ENCODE results near the gene PGA5. TPM values are rescaled to one million over a fixed set of nuclear protein-coding genes. Genes with fewer than 3 reads are reported as not detected.

PGA5 gene
- total and polyA plus RNA-seq, 2 experiments from 2014 or later, result 0.45 to 0.52 TPM

DNA sequence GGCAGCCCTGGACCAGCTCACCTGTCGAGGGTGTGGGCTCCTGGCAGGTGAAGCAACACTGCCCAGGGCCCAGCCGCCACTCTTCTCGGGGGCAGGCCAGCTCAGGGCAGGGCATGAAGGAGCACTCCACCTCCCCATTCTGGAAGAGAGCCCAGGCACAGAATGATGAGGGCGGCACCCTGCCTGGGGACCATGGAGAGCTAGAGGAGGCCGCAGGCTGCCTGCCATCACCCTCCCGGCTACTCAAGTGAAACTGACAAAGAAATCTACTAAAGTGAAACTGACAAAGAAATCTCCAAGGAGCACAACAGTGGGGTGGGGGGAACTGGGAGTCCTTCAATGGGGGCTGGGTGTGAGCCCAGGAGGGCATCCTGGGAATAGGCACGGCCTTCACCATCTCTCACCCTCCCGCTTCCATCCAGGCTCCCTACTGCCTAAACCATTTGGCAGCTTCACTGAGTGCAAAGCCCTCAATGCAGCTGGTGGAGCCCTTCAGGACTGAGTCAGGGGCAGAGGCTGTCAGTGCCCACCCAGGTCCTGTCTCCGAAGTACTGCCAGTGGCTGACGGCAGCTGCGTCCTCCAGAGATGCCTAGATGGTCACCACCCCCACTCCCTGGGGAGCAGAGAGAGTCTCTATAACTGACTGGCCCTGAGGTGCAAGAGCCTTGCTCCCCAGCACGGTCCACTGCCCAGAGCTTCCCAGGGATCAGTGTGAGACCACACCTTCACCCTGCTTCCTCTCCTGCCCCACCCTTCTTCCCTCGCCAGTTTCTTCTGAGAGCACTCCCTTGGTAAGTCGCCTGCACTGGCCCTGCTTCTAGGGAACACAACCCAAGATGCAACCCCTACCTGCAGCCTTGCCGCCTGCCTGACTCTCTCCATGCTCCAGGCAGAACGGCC is 32.5 kb downstream of the PGA5 start (continued):
- TF ChIP-seq, protein P1, sequence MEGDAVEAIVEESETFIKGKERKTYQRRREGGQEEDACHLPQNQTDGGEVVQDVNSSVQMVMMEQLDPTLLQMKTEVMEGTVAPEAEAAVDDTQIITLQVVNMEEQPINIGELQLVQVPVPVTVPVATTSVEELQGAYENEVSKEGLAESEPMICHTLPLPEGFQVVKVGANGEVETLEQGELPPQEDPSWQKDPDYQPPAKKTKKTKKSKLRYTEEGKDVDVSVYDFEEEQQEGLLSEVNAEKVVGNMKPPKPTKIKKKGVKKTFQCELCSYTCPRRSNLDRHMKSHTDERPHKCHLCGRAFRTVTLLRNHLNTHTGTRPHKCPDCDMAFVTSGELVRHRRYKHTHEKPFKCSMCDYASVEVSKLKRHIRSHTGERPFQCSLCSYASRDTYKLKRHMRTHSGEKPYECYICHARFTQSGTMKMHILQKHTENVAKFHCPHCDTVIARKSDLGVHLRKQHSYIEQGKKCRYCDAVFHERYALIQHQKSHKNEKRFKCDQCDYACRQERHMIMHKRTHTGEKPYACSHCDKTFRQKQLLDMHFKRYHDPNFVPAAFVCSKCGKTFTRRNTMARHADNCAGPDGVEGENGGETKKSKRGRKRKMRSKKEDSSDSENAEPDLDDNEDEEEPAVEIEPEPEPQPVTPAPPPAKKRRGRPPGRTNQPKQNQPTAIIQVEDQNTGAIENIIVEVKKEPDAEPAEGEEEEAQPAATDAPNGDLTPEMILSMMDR (conservative IDR thresholded peaks at IDR 0.05; ENCODE audit: low read depth in 2 of 2), result no peak
- TF ChIP-seq EZH2 (IDR thresholded peaks at IDR 0.05; ENCODE audit: low read depth, unreplicated experiment) (no peak), POLR2AphosphoS5 (IDR thresholded peaks at IDR 0.05; ENCODE audit: low read depth) (no peak), ZNF114 (CRISPR knock-in tag; IDR thresholded peaks at IDR 0.05) (no peak), NANOG (IDR thresholded peaks at IDR 0.05; ENCODE audit: borderline replicate concordance) (no peak), ZNF331 (CRISPR knock-in tag; IDR thresholded peaks at IDR 0.05; ENCODE audit: low read depth) (no peak), EZH2phosphoT487 (IDR thresholded peaks at IDR 0.05; ENCODE audit: unreplicated experiment) (no peak), CREB1 (CRISPR knock-in tag; IDR thresholded peaks at IDR 0.05; ENCODE audit: low read depth) (no peak)
- TF ChIP-seq, protein P2, sequence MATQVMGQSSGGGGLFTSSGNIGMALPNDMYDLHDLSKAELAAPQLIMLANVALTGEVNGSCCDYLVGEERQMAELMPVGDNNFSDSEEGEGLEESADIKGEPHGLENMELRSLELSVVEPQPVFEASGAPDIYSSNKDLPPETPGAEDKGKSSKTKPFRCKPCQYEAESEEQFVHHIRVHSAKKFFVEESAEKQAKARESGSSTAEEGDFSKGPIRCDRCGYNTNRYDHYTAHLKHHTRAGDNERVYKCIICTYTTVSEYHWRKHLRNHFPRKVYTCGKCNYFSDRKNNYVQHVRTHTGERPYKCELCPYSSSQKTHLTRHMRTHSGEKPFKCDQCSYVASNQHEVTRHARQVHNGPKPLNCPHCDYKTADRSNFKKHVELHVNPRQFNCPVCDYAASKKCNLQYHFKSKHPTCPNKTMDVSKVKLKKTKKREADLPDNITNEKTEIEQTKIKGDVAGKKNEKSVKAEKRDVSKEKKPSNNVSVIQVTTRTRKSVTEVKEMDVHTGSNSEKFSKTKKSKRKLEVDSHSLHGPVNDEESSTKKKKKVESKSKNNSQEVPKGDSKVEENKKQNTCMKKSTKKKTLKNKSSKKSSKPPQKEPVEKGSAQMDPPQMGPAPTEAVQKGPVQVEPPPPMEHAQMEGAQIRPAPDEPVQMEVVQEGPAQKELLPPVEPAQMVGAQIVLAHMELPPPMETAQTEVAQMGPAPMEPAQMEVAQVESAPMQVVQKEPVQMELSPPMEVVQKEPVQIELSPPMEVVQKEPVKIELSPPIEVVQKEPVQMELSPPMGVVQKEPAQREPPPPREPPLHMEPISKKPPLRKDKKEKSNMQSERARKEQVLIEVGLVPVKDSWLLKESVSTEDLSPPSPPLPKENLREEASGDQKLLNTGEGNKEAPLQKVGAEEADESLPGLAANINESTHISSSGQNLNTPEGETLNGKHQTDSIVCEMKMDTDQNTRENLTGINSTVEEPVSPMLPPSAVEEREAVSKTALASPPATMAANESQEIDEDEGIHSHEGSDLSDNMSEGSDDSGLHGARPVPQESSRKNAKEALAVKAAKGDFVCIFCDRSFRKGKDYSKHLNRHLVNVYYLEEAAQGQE (IDR thresholded peaks at IDR 0.05; ENCODE audit: unreplicated experiment), result no peak
- TF ChIP-seq, protein P3, sequence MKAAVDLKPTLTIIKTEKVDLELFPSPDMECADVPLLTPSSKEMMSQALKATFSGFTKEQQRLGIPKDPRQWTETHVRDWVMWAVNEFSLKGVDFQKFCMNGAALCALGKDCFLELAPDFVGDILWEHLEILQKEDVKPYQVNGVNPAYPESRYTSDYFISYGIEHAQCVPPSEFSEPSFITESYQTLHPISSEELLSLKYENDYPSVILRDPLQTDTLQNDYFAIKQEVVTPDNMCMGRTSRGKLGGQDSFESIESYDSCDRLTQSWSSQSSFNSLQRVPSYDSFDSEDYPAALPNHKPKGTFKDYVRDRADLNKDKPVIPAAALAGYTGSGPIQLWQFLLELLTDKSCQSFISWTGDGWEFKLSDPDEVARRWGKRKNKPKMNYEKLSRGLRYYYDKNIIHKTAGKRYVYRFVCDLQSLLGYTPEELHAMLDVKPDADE (IDR thresholded peaks at IDR 0.05), result no peak

DNA sequence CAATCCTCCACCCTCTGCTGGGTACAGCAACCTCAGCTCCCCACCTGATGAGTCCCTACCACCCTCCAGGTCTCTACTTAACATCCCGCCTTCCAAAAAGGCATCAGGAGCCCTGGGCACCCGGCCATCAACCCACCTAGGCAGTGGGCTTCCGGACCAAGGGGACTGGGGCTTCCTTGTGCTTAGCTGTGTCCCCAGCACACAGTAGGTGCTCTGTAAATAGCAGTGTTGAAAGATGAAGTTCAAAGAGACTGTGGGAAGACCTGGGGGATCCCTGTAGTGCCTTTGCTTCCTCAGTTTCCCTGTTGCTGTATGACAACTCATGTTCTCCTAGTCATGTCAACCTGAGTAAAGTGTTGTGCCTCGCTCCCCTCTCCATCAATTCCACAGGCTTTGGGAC is 33.1 kb downstream of the PGA5 start:
- H2AFZ ChIP-seq, result no peak overlapping the region
- Mint-ChIP-seq H3K36me3 (ENCODE audit: low read depth) (peaks cover 19% of the 10 kb centered on the region; the same call in 2 of the 3 replicates), H3K4me1 (peaks cover 8% of the 10 kb centered on the region), H3K4me3 (no peak overlapping the region), H3K27ac (no peak overlapping the region), H3K27me3 (ENCODE audit: insufficient read depth, low read depth, poor library complexity) (peaks cover 5% of the 10 kb centered on the region), H3K9me3 (no peaks in the 10 kb centered on the region)
- no peaks in the 10 kb centered on the region for H3K79me2 ChIP-seq (replicated peaks; ENCODE audit: insufficient read depth)
- no peaks in the 10 kb centered on the region for H3F3A ChIP-seq (replicated peaks; ENCODE audit: low read depth)
- H3K36me3 ChIP-seq (ENCODE audit: insufficient read depth), result peaks cover 5% of the 10 kb centered on the region; the same call in 1 of the 2 replicates
- ATAC-seq (no peak), DNase-seq (ENCODE audit: low spot score) (no peak)
- no peaks in the 10 kb centered on the region for H3K27me3 ChIP-seq (ENCODE audit: insufficient read depth)
- no peaks in the 10 kb centered on the region for H3K9me2 ChIP-seq (ENCODE audit: insufficient read depth)
- H3K4me2 ChIP-seq, result no peak overlapping the region
- H3K27ac ChIP-seq (ENCODE audit: low read depth), result no peak overlapping the region
- H4K20me1 ChIP-seq (replicated peaks; ENCODE audit: insufficient read depth), result peaks cover 3% of the 10 kb centered on the region; the same call in 1 of the 2 replicates
- H3K4me3 ChIP-seq, result no peak overlapping the region
- no peaks in the 10 kb centered on the region for H3K4me1 ChIP-seq (ENCODE audit: insufficient read depth)
- TF ChIP-seq ZNF114 (CRISPR knock-in tag; IDR thresholded peaks at IDR 0.05) (no peak), CREB1 (CRISPR knock-in tag; IDR thresholded peaks at IDR 0.05; ENCODE audit: low read depth) (no peak), ZNF331 (CRISPR knock-in tag; IDR thresholded peaks at IDR 0.05; ENCODE audit: low read depth) (no peak), POLR2AphosphoS5 (IDR thresholded peaks at IDR 0.05; ENCODE audit: low read depth) (no peak), EZH2phosphoT487 (IDR thresholded peaks at IDR 0.05; ENCODE audit: unreplicated experiment) (no peak), STAT1 (IDR thresholded peaks at IDR 0.05; ENCODE audit: unreplicated experiment) (no peak)
- TF ChIP-seq, protein P3 (IDR thresholded peaks at IDR 0.05), result no peak
- TF ChIP-seq, protein P2 (IDR thresholded peaks at IDR 0.05; ENCODE audit: unreplicated experiment), result no peak
